GM12878 (cell line): ENCODE measurements around the gene RIPOR3. TPM values are rescaled to one million over a fixed set of nuclear protein-coding genes. Genes with fewer than 3 reads are reported as not detected.

ENCODE experiments used
- ATAC-seq: fragments of 200-7000 bp; cut with Tn5 transposase; 3 replicates; pipeline ENCODE4 v1.9.1; 2020; ENCODE audit warnings: mild to moderate bottlenecking, moderate library complexity
- BruUV-seq: library from RNA; stranded (reverse); fragments of 400-500 nt; replicated peaks from 2 replicates; lab custom pipeline; 2021; lab: Mats Ljungman, UMichigan
- CTCF ChIA-PET: fragments of 300-600 bp; sonication (Branson Sonifier 250); formaldehyde crosslinking; extraction: SDS; loops from one replicate; lab custom pipeline; 2021; ENCODE audit warnings: inconsistent platforms; lab: Yijun Ruan, JAX
- POLR2A ChIA-PET: fragments of 350-600 bp; formaldehyde crosslinking; extraction: SDS; loops from one replicate; lab custom pipeline; 2021; ENCODE audit warnings: inconsistent platforms; lab: Charles Lee
- RAD21 ChIA-PET: fragments of 300-600 bp; sonication (Branson Sonifier 250); formaldehyde crosslinking; loops from one replicate; lab custom pipeline; 2023; ENCODE audit warnings: antibody characterized with exemption; ENCODE audit not compliant: unreplicated experiment; lab: Charles Lee
- SMC1A ChIA-PET: fragments of 300-600 bp; sonication (Branson Sonifier 250); formaldehyde crosslinking; loops from one replicate; lab custom pipeline; 2023; ENCODE audit not compliant: unreplicated experiment, uncharacterized antibody; lab: Charles Lee
- DNase-seq: peaks from one replicate; pipeline ENCODE4 v3.0.0-alpha.2; 2011; ENCODE audit warnings: low read depth, low spot score
- FAIRE-seq: peaks from 3 replicates; lab custom pipeline; 2011; peaks lifted over from hg19 to GRCh38; lab: Jason Lieb, UNC
- H2AFZ ChIP-seq: 2 replicates; pipeline ENCODE4 v1.6.0; 2011; ENCODE audit warnings: low read depth, low read length, control low read depth; ENCODE audit not compliant: control insufficient read depth
- H3K27ac ChIP-seq: 2 replicates; pipeline ENCODE4 v1.5.1; 2011; ENCODE audit warnings: control low read depth; ENCODE audit not compliant: control insufficient read depth, insufficient read depth
- H3K27me3 ChIP-seq, 2 experiments: replicated peaks in 1 of 2; 2 replicates each; pipeline versions ENCODE4 v1.6.0 to v1.6.1; 2011; ENCODE audit warnings: low read length in 1 of 2; ENCODE audit not compliant: control insufficient read depth in 2 of 2, insufficient read depth in 2 of 2
- H3K36me3 ChIP-seq, 2 experiments: 2 replicates each; pipeline ENCODE4 v1.5.1; 2011; ENCODE audit warnings: low read length in 1 of 2; ENCODE audit not compliant: control insufficient read depth in 2 of 2, insufficient read depth in 2 of 2
- H3K4me1 ChIP-seq: 2 replicates; pipeline ENCODE4 v1.6.1; 2011; ENCODE audit warnings: mild to moderate bottlenecking, low read length, moderate library complexity, mixed read lengths; ENCODE audit not compliant: control insufficient read depth, insufficient read depth
- H3K4me2 ChIP-seq: 2 replicates; pipeline ENCODE4 v1.6.0; 2011; ENCODE audit warnings: control low read depth; ENCODE audit not compliant: control insufficient read depth, insufficient read depth
- H3K4me3 ChIP-seq: fragments of 200-600 bp; sonication (generic); 2 replicates; pipeline ENCODE4 v1.5.1; 2016
- H3K79me2 ChIP-seq: 2 replicates; pipeline ENCODE4 v1.6.0; 2011; ENCODE audit warnings: low read length; ENCODE audit not compliant: control insufficient read depth, insufficient read depth
- H3K9ac ChIP-seq: 2 replicates; pipeline ENCODE4 v1.8.0; 2011; ENCODE audit warnings: low read length, control low read depth, mixed read lengths; ENCODE audit not compliant: control insufficient read depth, insufficient read depth
- H3K9me3 ChIP-seq: replicated peaks from 3 replicates; pipeline ENCODE4 v1.5.1; 2011; ENCODE audit warnings: mild to moderate bottlenecking, low read length; ENCODE audit not compliant: control insufficient read depth, insufficient read depth
- H4K20me1 ChIP-seq: 2 replicates; pipeline ENCODE4 v1.6.0; 2011; ENCODE audit not compliant: control insufficient read depth, insufficient read depth
- DPF2 ChIP-seq: fragments of 450-650 bp; IDR thresholded peaks from 2 replicates; pipeline ENCODE4 v1.6.1; 2017; ENCODE audit warnings: mild to moderate bottlenecking
- EZH2 ChIP-seq: IDR thresholded peaks from 2 replicates; pipeline ENCODE4 v1.6.1; 2012; ENCODE audit warnings: low read depth, mild to moderate bottlenecking, control low read depth, inconsistent platforms, low read length, borderline replicate concordance; ENCODE audit not compliant: control insufficient read depth
- NR2C1 ChIP-seq: fragments of 450-650 bp; IDR thresholded peaks from 2 replicates; pipeline ENCODE4 v1.6.1; 2017; ENCODE audit warnings: antibody characterized with exemption, mild to moderate bottlenecking, moderate library complexity
- TCF7 ChIP-seq: IDR thresholded peaks from 2 replicates; pipeline ENCODE4 v1.6.1; 2014; ENCODE audit warnings: antibody characterized with exemption, borderline replicate concordance
- ZNF207 ChIP-seq: fragments of 450-650 bp; IDR thresholded peaks from 2 replicates; pipeline ENCODE4 v1.6.1; 2014; ENCODE audit warnings: antibody characterized with exemption, mild to moderate bottlenecking, borderline replicate concordance
- WGBS: methylation state at CpG from one replicate; pipeline ENCODE4 v1.1.6; 2016; ENCODE audit warnings: low lambda C conversion rate; ENCODE audit not compliant: insufficient replicate concordance, insufficient coverage; ENCODE audit errors: missing lambda C conversion rate; 5-methylcytosine and 5-hydroxymethylcytosine counted together
- in situ Hi-C: fragments of 300-500 bp; cut with MboI; formaldehyde crosslinking; loops from 9 replicates; pipeline ENCODE4 v1.14.3; 2018; ENCODE audit warnings: mixed read lengths
- intact Hi-C: fragments of 100-400 bp; cut with micrococcal nuclease; formaldehyde crosslinking; loops from one replicate; pipeline ENCODE4 v1.14.2; 2022; ENCODE audit not compliant: unreplicated experiment
- polyA plus RNA-seq, 11 experiments: library from polyadenylated mRNA; depleted of rRNA in 4 of 11; unstranded in 6 of 11; stranded (reverse) in 5 of 11; fragments of >200 nt; fragmentation: Nextera tagmentation in 4 of 11; fragmentation: Illumina TruSeq in 1 of 11; extraction: Ambion mirVana in 4 of 11; extraction: Trizol in 1 of 11; gene quantifications; 1 replicate in 1 of 11; 2 replicates in 10 of 11; pipeline versions ENCODE4 v1.2.1 to v1.2.3, GENCODE V29; 2011 to 2016; ENCODE audit warnings: inconsistent platforms in 2 of 11, missing spikeins in 2 of 11, low read depth in 1 of 11
- total RNA-seq, 4 experiments: library from RNA; depleted of rRNA in 3 of 4; stranded (reverse); fragments of >200 nt in 3 of 4; fragmentation: Illumina TruSeq in 1 of 4; extraction: Trizol in 1 of 4; gene quantifications; 2 replicates each; pipeline versions ENCODE4 v1.2.1 to v1.2.3, GENCODE V29; 2013 to 2021
- TF ChIP-seq, protein P1 (sequence below): fragments of 450-650 bp; IDR thresholded peaks from 2 replicates; pipeline ENCODE4 v1.6.1; 2017; ENCODE audit warnings: low read depth, mild to moderate bottlenecking, moderate library complexity
- TF ChIP-seq, protein P2 (sequence below): fragments of 450-650 bp; IDR thresholded peaks from 2 replicates; pipeline ENCODE4 v1.6.1; 2014; ENCODE audit warnings: mild to moderate bottlenecking
- TF ChIP-seq, protein P3 (sequence below): fragments of 450-650 bp; formaldehyde crosslinking; IDR thresholded peaks from 2 replicates; pipeline ENCODE4 v1.4.0; 2022; ENCODE audit warnings: mild to moderate bottlenecking, moderate library complexity
- TF ChIP-seq, protein P4 (sequence below): fragments of 450-650 bp; IDR thresholded peaks from 2 replicates; pipeline ENCODE4 v1.6.1; 2017; ENCODE audit warnings: mild to moderate bottlenecking, moderate library complexity
- TF ChIP-seq, protein P5 (sequence below): fragments of 450-650 bp; IDR thresholded peaks from 2 replicates; pipeline ENCODE4 v1.6.1; 2016; ENCODE audit warnings: mild to moderate bottlenecking

RIPOR3 gene
- total and polyA plus RNA-seq, 10 of the 15 experiments (the other 5 are each of a cell fraction or from before 2014, with no cell fraction given) = 0.04 to 0.55 (median 0.12) TPM; not detected in 6

DNA sequence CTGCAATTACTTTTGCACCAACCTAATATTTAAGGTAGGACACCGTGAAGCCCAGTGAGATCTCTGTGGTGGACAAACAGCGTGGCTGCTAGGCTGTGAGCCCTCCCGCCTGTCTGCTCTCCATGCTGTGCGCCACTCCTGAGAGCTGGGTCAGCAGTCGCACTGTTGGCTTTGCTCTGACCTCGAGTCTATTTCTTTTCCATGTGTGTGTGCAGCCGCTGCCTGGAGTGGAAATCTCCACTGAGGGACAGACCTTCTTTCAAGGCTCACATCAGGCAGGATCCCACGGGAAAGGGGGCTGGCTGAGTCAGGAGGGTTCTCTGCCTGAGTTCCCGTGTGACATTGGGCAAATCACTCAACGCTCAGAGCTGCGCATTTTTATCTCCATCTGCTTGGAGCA, 27.1 kb downstream of the RIPOR3 start:
- H3K79me2 ChIP-seq = no peaks in the 10 kb centered on the region
- ChIA-PET CTCF (no interaction called here), POLR2A (no interaction called here), SMC1A (no interaction called here), RAD21 (no interaction called here)
- ATAC-seq (no peak), DNase-seq (no peak), FAIRE-seq (no peak)
- H3K9me3 ChIP-seq = no peaks in the 10 kb centered on the region
- 54% methylated on average over 11 of the region's 11 CpGs for WGBS
- H3K4me1 ChIP-seq = no peaks in the 10 kb centered on the region
- no TSS peak for BruUV-seq
- no peak overlapping the region for H3K27ac ChIP-seq
- no peak overlapping the region for H3K9ac ChIP-seq
- H3K27me3 ChIP-seq = no peaks in the 10 kb centered on the region; a peak in 1 of 4 replicates
- H3K36me3 ChIP-seq = no peaks in the 10 kb centered on the region
- H3K4me3 ChIP-seq = no peak overlapping the region
- in situ Hi-C loops (no loop called here), intact Hi-C loops (loop anchor here (5.0 kb wide), 1 partner anchor 83 kb away; no protein-coding TSS in a partner anchor)
- H4K20me1 ChIP-seq = no peaks in the 10 kb centered on the region
- H2AFZ ChIP-seq = no peak overlapping the region
- H3K4me2 ChIP-seq = no peak overlapping the region
- TF ChIP-seq ZNF207 = no peak
- TF ChIP-seq, protein P1, sequence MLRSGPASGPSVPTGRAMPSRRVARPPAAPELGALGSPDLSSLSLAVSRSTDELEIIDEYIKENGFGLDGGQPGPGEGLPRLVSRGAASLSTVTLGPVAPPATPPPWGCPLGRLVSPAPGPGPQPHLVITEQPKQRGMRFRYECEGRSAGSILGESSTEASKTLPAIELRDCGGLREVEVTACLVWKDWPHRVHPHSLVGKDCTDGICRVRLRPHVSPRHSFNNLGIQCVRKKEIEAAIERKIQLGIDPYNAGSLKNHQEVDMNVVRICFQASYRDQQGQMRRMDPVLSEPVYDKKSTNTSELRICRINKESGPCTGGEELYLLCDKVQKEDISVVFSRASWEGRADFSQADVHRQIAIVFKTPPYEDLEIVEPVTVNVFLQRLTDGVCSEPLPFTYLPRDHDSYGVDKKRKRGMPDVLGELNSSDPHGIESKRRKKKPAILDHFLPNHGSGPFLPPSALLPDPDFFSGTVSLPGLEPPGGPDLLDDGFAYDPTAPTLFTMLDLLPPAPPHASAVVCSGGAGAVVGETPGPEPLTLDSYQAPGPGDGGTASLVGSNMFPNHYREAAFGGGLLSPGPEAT = no peak
- TF ChIP-seq TCF7 = no peak
- TF ChIP-seq, protein P2, sequence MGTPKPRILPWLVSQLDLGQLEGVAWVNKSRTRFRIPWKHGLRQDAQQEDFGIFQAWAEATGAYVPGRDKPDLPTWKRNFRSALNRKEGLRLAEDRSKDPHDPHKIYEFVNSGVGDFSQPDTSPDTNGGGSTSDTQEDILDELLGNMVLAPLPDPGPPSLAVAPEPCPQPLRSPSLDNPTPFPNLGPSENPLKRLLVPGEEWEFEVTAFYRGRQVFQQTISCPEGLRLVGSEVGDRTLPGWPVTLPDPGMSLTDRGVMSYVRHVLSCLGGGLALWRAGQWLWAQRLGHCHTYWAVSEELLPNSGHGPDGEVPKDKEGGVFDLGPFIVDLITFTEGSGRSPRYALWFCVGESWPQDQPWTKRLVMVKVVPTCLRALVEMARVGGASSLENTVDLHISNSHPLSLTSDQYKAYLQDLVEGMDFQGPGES = no peak
- TF ChIP-seq, protein P3, sequence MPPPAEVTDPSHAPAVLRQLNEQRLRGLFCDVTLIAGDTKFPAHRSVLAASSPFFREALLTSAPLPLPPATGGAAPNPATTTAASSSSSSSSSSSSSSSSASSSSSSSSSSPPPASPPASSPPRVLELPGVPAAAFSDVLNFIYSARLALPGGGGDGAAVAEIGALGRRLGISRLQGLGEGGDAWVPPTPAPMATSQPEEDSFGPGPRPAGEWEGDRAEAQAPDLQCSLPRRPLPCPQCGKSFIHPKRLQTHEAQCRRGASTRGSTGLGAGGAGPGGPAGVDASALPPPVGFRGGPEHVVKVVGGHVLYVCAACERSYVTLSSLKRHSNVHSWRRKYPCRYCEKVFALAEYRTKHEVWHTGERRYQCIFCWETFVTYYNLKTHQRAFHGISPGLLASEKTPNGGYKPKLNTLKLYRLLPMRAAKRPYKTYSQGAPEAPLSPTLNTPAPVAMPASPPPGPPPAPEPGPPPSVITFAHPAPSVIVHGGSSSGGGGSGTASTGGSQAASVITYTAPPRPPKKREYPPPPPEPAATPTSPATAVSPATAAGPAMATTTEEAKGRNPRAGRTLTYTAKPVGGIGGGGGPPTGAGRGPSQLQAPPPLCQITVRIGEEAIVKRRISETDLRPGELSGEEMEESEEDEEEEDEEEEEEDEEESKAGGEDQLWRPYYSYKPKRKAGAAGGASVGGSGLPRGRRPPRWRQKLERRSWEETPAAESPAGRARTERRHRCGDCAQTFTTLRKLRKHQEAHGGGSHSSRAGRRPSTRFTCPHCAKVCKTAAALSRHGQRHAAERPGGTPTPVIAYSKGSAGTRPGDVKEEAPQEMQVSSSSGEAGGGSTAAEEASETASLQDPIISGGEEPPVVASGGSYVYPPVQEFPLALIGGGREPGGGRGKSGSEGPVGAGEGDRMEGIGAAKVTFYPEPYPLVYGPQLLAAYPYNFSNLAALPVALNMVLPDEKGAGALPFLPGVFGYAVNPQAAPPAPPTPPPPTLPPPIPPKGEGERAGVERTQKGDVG (CRISPR knock-in tag) = no peak
- no peak for TF ChIP-seq DPF2
- TF ChIP-seq, protein P4, sequence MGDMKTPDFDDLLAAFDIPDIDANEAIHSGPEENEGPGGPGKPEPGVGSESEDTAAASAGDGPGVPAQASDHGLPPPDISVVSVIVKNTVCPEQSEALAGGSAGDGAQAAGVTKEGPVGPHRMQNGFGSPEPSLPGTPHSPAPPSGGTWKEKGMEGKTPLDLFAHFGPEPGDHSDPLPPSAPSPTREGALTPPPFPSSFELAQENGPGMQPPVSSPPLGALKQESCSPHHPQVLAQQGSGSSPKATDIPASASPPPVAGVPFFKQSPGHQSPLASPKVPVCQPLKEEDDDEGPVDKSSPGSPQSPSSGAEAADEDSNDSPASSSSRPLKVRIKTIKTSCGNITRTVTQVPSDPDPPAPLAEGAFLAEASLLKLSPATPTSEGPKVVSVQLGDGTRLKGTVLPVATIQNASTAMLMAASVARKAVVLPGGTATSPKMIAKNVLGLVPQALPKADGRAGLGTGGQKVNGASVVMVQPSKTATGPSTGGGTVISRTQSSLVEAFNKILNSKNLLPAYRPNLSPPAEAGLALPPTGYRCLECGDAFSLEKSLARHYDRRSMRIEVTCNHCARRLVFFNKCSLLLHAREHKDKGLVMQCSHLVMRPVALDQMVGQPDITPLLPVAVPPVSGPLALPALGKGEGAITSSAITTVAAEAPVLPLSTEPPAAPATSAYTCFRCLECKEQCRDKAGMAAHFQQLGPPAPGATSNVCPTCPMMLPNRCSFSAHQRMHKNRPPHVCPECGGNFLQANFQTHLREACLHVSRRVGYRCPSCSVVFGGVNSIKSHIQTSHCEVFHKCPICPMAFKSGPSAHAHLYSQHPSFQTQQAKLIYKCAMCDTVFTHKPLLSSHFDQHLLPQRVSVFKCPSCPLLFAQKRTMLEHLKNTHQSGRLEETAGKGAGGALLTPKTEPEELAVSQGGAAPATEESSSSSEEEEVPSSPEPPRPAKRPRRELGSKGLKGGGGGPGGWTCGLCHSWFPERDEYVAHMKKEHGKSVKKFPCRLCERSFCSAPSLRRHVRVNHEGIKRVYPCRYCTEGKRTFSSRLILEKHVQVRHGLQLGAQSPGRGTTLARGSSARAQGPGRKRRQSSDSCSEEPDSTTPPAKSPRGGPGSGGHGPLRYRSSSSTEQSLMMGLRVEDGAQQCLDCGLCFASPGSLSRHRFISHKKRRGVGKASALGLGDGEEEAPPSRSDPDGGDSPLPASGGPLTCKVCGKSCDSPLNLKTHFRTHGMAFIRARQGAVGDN = no peak
- no peak for TF ChIP-seq NR2C1
- TF ChIP-seq, protein P5, sequence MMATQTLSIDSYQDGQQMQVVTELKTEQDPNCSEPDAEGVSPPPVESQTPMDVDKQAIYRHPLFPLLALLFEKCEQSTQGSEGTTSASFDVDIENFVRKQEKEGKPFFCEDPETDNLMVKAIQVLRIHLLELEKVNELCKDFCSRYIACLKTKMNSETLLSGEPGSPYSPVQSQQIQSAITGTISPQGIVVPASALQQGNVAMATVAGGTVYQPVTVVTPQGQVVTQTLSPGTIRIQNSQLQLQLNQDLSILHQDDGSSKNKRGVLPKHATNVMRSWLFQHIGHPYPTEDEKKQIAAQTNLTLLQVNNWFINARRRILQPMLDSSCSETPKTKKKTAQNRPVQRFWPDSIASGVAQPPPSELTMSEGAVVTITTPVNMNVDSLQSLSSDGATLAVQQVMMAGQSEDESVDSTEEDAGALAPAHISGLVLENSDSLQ = no peak
- no peak for TF ChIP-seq EZH2
